Transverse colon (tissue), 4 donors: ENCODE data around the gene PRKCZ. TPM values are rescaled to one million over a fixed set of nuclear protein-coding genes. Genes with fewer than 3 reads are reported as not detected.

ENCODE experiments used
- DNase-seq: peaks from one replicate; pipeline ENCODE4 v3.0.0-alpha.2; 2019
- H3K27ac ChIP-seq, 4 donors: fragments of 200-600 bp; sonication (generic); 2 replicates each; pipeline ENCODE4 v1.5.1; 2016 to 2018; ENCODE audit warnings: inconsistent platforms in 4 of 4
- H3K27me3 ChIP-seq: fragments of 200-600 bp; sonication (generic); 2 replicates; pipeline ENCODE4 v1.5.1; 2017; ENCODE audit warnings: inconsistent platforms
- H3K36me3 ChIP-seq, 4 donors: fragments of 200-600 bp; sonication (generic); 2 replicates each; pipeline ENCODE4 v1.5.1; 2017 to 2019; ENCODE audit warnings: inconsistent platforms in 4 of 4
- H3K4me1 ChIP-seq, 4 donors: fragments of 200-600 bp; sonication (generic); 2 replicates each; pipeline ENCODE4 v1.5.1; 2017 to 2020; ENCODE audit warnings: inconsistent platforms in 4 of 4
- H3K4me3 ChIP-seq, 4 donors: fragments of 200-600 bp; sonication (generic); 1 replicate in 1 of 4; 2 replicates in 3 of 4; pipeline versions ENCODE4 v1.5.1 to v1.6.1; 2017 to 2019; ENCODE audit warnings: inconsistent platforms in 4 of 4
- H3K9me3 ChIP-seq, 2 donors: fragments of 200-600 bp; sonication (generic); 2 replicates each; pipeline ENCODE4 v1.5.1; 2017 to 2019; ENCODE audit warnings: inconsistent platforms in 2 of 2
- CTCF ChIP-seq, 5 experiments: fragments of 200-600 bp in 3 of 5; fragments of 450-650 bp in 2 of 5; sonication (generic) in 3 of 5; IDR thresholded peaks; 1 replicate in 2 of 5; 2 replicates in 3 of 5; pipeline ENCODE4 v1.5.1; 2016 to 2017; ENCODE audit warnings: antibody characterized with exemption in 5 of 5, inconsistent platforms in 3 of 5, mild to moderate bottlenecking in 2 of 5, moderate library complexity in 1 of 5
- EP300 ChIP-seq: sonication (generic); formaldehyde crosslinking; IDR thresholded peaks from one replicate; pipeline ENCODE4 v1.6.1; 2017; ENCODE audit warnings: antibody characterized with exemption, low read depth
- POLR2A ChIP-seq: fragments of 450-650 bp; IDR thresholded peaks from one replicate; pipeline ENCODE4 v1.6.1; 2016; ENCODE audit warnings: antibody characterized with exemption, mild to moderate bottlenecking, moderate library complexity
- POLR2AphosphoS5 ChIP-seq, 3 donors: sonication (generic); formaldehyde crosslinking; IDR thresholded peaks; one replicate each; pipeline ENCODE4 v1.6.1; 2016; ENCODE audit warnings: antibody characterized with exemption in 3 of 3
- WGBS, 2 donors: methylation state at CpG; one replicate each; pipeline ENCODE4 v1.1.5; 2018; ENCODE audit warnings: low coverage in 1 of 2; 5-methylcytosine and 5-hydroxymethylcytosine counted together
- in situ Hi-C, 4 donors: fragments of 200-750 bp; cut with MboI; loops; one replicate each; pipeline versions ENCODE4 v1.15.0 to v1.15.1; 2017; ENCODE audit warnings: low sequenced_read_pairs in 3 of 4, low pct_ligation_motif_present in 1 of 4, low pct_unique_long_range_greater_than_20kb in 1 of 4
- intact Hi-C: fragments of 100-400 bp; cut with DNase I; formaldehyde crosslinking; loops from one replicate; pipeline ENCODE4 v1.15.1; 2023; ENCODE audit warnings: low total_unique reads
- total RNA-seq, 4 donors: library from RNA; depleted of rRNA; stranded (reverse); fragments of >200 nt; gene quantifications; one replicate each; pipeline ENCODE4 v1.1.0, GENCODE V29; 2016

The PRKCZ gene
- total RNA-seq, 4 donors from 2014 or later = 48.6 to 96.7 (median 54.4) TPM

- Histone ChIP-seq H3K9me3 (no peaks in the 10 kb centered on the region), H3K36me3 (no peaks in the 10 kb centered on the region), H3K4me1 (peaks cover 45 to 67% (median 55%) of the 10 kb centered on the region in 4 donors), H3K27me3 (no peaks in the 10 kb centered on the region), H3K4me3 (no peak overlapping the region), H3K27ac (peak overlapping the region in 3 of 4 donors; percentile 90 to 92 (median 91))
- WGBS, 2 donors = 93% methylated on average over 13 of the region's 13 CpGs; no CpG with 5 or more reads in 1 of the 2 donors
- in situ Hi-C loops = loop anchor here in 2 of 4 donors (25.0 kb wide), 1 partner anchor 102 kb away; no protein-coding TSS in a partner anchor
- intact Hi-C loops = no loop called here
- DNase-seq = no peak
- TF ChIP-seq CTCF (IDR thresholded peaks at IDR 0.05) (no peak), POLR2A (no peak), EP300 (no peak)
These were observed 160.6 kb downstream of the PRKCZ start for GRCh38 chr1:2210786-2211185.

GRCh38 chr1:2212274-2212531 is 162.0 kb downstream of the PRKCZ start:
- H3K36me3 ChIP-seq = no peaks in the 10 kb centered on the region
- peak; percentile 16 for DNase-seq
- peak overlapping the region in 2 of 4 donors; percentile 24 to 36 for H3K4me3 ChIP-seq
- no peaks in the 10 kb centered on the region for H3K9me3 ChIP-seq
- in situ Hi-C loops (loop anchor here in 2 of 4 donors (25.0 kb wide), 1 partner anchor 100 kb away; no protein-coding TSS in a partner anchor), intact Hi-C loops (no loop called here)
- no peaks in the 10 kb centered on the region for H3K27me3 ChIP-seq
- WGBS, 2 donors = 43% methylated on average over 10 of the region's 10 CpGs; no CpG with 5 or more reads in 1 of the 2 donors
- peak overlapping the region; percentile 90 to 97 (median 96) for H3K27ac ChIP-seq
- H3K4me1 ChIP-seq = peaks cover 41 to 59% (median 48%) of the 10 kb centered on the region in 4 donors
- no peak for TF ChIP-seq POLR2A
- TF ChIP-seq EP300 = no peak
- no peak for TF ChIP-seq CTCF (IDR thresholded peaks at IDR 0.05)
- TF ChIP-seq POLR2AphosphoS5 (IDR thresholded peaks at IDR 0.05) = no peak

GRCh38 chr1:2212532-2213491 is 162.6 kb downstream of the PRKCZ start:
- intact Hi-C loops (no loop called here), in situ Hi-C loops (loop anchor here in 2 of 4 donors (25.0 kb wide), 1 partner anchor 99 kb away; no protein-coding TSS in a partner anchor)
- TF ChIP-seq POLR2A = peak; percentile 54
- peak; percentile 57 to 71 (median 67) for TF ChIP-seq POLR2AphosphoS5 (IDR thresholded peaks at IDR 0.05)
- no peak for TF ChIP-seq EP300
- peak; percentile 26 to 68 (median 40) for TF ChIP-seq CTCF (IDR thresholded peaks at IDR 0.05)
- H3K36me3 ChIP-seq = no peaks in the 10 kb centered on the region
- H3K4me1 ChIP-seq = peaks cover 41 to 53% (median 43%) of the 10 kb centered on the region in 4 donors
- peak overlapping the region; percentile 11 to 36 (median 20) for H3K4me3 ChIP-seq
- peak; percentile 88 for DNase-seq
- H3K27ac ChIP-seq = peak overlapping the region; percentile 90 to 97 (median 96)
- H3K9me3 ChIP-seq = no peaks in the 10 kb centered on the region
- no peaks in the 10 kb centered on the region for H3K27me3 ChIP-seq
- WGBS, 2 donors = 0 to 9% methylated on average over 7 to 47 of the region's 49 CpGs
